Stimulated activated CD4-positive, alpha-beta T cell treated with anti-CD3 and anti-CD28 coated beads, Interleukin-1b, Interleukin-23, amount 100 ng/mL, for 4 hours (primary cell): ENCODE data around the gene S1PR1.
"Not testable (repeated sequence)": the region's sequence is repeated elsewhere in the genome, so short reads cannot be mapped to it uniquely, and the experiment has no call there.

Experiments
- DNase-seq, 2 donors: peaks; one replicate each; pipeline ENCODE4 v3.0.0-alpha.2; 2020; ENCODE audit warnings: low read depth in 2 of 2

Gene S1PR1

GRCh38 chr1:101236516-101237228 is at the start of gene S1PR1:
S1PR1 (plus strand) TSS chr1:101237019; CDS start chr1:101238985, 1,966 bp downstream.
- DNase-seq, result peak; percentile 43 to 66

GRCh38 chr1:101187297-101187696 is 49.5 kb upstream of the S1PR1 start:
- no peak for DNase-seq

DNA sequence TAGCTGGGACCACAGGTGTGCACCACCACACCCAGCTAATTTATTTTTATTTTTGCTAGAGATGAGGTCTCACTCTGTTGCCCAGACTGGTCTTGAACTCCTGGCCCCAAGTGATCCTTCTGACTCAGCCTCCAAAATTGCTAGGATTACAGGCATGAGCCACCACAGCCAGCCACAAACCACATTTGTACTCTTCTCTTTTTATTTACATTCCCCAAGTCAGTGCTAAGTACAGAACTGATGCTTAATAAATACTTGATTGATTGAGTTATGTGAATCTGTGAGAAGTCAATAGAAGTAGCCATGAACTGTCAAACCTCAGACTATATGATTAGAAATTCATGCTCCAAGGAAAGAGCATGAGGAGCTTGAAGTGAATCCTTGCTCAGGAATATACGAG is 48.5 kb upstream of the S1PR1 start:
- no peak for DNase-seq

GRCh38 chr1:101188968-101189367 is 47.9 kb upstream of the S1PR1 start:
- not testable (repeated sequence) for DNase-seq

DNA sequence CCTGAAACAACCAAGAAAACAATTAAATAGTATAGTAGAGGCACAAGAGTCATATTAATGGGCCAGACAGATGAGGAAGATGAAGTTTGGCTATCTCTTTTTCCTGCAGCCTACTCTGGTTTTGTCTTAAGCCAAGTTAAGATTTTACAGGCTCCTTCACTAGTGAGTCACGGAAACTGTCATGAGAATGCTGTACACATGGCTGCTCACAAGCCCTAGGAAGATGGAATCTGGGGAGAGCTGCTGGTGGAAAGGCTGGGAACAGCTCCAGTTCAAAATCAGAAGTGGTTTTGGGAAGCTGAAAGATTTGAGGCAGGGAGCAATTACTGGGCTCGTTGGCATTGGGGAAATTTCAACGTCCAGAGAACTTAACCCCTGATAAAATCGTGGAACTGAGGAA is 46.4 kb upstream of the S1PR1 start:
- no peak for DNase-seq

GRCh38 chr1:101191049-101191448 is 45.8 kb upstream of the S1PR1 start:
- DNase-seq, result no peak

GRCh38 chr1:101193733-101194169 is 43.1 kb upstream of the S1PR1 start:
- no peak for DNase-seq

DNA sequence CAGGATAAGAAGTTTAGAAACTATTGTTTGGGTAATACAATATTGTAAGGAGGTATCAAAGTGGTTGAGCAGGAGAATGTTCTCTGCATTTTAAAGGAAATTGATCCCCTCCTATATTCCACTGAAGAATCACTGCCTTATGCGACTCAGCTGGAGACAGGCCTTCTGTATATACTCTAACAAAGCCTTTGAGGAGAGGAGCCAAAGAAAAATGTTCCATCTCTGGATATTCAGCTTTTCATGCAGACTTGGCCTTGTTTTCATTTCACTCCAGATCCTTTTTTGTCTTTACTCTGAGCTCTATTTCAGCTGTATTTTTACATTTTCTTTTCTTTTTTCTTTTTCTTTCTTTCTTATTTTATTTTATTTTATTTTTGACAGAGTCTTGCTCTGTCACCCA is 42.1 kb upstream of the S1PR1 start:
- no peak for DNase-seq

- DNase-seq, result no peak
Observed at GRCh38 chr1:101196668-101197067, 40.2 kb upstream of the S1PR1 start.

DNA sequence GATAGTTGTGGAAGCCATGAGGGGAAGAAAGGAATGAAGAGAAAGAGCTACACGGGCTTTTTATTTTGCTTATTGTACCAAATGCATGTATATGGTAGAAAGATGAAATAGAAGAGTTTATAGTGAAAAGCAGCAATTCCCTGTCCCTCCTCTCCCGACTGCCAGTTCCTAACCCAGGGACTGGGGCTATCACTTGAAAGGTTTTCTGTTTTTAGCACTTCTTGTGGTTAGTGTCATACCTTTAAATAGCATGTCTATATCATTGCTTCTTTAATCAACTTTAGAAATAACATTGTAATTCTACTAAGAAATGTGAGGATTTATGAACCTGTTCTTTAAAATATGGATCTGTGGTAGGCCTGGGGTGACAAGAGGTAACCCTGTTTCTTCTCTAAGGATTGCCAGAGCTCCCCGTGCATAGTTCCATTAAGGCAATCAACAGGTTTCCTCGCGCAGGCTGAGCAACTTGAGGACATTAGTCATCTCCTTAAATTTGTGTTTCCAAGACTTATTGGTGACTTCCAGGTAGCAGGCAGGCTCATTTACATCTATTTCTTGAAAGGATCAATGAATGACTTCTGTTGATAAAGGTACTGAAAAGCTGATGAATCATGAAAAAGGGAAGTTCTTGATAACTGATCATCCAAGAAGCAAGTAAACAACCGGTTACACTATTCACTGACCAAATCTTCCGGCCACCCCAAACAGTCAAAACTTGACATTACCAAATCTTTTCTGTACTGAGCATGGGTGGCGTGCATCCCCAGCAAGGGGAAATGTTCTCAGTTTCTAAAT is 37.8 kb upstream of the S1PR1 start:
- no peak for DNase-seq

- no peak for DNase-seq
Observed at GRCh38 chr1:101199637-101199982, 37.2 kb upstream of the S1PR1 start.

GRCh38 chr1:101200513-101200912 is 36.3 kb upstream of the S1PR1 start:
- no peak for DNase-seq

GRCh38 chr1:101203820-101204540 is 32.8 kb upstream of the S1PR1 start:
- no peak for DNase-seq

DNA sequence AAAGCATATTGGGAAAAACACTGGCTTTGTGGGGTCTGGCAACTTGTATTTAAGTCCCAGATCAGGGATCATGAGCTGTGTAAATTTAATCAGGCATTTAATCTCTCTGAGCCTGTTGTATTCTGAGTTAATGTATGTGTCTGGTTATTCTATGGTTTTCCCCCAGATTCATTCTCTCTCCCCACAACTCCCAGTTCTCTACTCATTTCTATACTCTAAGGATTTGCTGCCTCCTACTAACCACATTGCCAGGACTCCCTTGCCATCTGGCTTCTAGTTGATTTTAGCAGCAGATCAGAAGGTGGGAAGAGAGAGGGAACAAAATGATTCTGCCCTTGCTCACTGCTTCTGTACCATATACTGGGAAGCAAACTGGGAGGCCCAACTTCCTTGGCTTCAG is 31.4 kb upstream of the S1PR1 start:
- DNase-seq, result no peak

DNA sequence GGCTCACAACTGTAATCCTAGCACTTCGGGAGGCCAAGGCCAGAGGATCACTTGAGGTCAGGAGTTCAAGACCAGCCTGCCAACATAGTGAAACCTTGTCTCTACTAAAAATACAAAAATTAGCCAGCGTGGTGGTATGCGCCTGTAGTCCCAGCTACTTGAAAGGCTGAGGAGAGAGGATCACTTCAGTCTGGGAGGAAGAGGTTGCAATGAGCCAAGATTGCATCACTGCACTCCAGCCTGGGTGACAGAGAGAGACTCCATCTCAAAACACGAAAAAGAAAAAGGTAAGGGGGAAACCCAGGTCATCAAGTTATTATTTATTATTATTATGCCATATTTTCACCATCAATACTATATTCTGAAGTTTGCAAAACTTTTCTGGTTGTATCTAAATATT is 30.7 kb upstream of the S1PR1 start:
- not testable (repeated sequence) for DNase-seq

DNA sequence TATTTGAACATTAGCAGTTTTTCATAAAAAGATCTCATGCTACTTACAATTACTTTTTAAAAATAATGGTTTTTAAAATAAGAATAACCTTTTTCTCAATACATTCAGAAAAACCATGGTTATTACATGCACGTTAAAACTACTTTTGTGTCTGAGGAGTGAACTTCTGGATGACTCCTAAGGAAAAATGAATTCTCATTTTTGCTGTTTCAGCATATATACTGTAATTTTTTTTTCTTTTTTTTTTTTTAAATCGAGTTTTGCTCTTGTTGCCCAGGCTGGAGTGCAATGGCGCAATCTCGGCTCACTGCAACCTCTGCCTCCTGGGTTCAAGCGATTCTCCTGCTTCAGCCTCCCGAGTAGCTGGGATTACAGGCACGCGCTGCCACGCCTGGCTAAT is 29.5 kb upstream of the S1PR1 start:
- DNase-seq, result not testable (repeated sequence)

DNA sequence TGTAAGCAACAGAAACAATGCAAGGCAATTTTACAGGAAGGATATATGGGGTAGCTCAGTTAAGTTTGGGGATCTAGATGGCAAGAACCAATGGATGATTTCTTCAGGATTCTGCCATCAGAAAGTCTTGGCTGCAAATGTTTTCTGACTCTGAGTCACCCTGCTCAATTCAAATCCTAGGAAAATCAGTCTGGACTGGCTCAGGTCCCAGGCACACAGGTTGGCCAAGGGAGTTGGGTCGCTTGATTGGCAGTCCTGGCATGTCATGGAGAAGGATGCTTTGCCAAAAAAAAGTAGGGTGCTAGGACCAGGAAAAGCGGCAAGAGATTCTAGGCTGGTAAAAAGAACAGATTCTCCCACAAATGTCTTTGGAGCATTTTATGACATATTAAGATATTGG is 28.9 kb upstream of the S1PR1 start:
- DNase-seq, result no peak

- DNase-seq, result no peak
Observed at GRCh38 chr1:101215363-101216011, 21.3 kb upstream of the S1PR1 start.

GRCh38 chr1:101216623-101217022 is 20.2 kb upstream of the S1PR1 start:
- DNase-seq, result no peak

DNA sequence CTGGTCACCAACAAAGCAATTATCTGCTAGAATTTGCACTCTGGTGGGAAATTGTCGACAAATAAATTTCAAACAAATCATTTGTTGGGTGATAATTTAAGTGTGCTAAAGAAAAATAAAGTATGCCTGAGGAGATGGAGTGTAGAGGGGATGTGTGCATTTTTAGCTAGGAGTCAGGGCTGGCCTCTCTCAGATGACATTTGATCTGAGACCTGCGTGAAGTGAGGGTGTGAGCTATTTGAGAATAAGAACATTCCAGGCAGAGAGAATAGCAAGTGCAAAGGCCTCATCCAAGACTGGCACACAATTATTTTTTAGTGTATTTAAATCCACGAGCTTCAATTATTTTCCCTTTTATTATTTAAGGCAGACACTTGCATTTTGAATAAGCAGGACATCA is 19.7 kb upstream of the S1PR1 start:
- DNase-seq, result no peak

- DNase-seq, result not testable (repeated sequence)
Observed at GRCh38 chr1:101218968-101219367, 17.9 kb upstream of the S1PR1 start.
